Neural progenitor cell (in vitro differentiated cells): Measurements from ENCODE around the gene MBLAC1. TPM values are rescaled to one million over a fixed set of nuclear protein-coding genes. Genes with fewer than 3 reads are reported as not detected.

Experiments
- DNase-seq: peaks from one replicate; pipeline ENCODE4 v3.0.0-alpha.2; 2016; ENCODE audit warnings: low spot score
- H2AFZ ChIP-seq: fragments of 200-600 bp; sonication (generic); replicated peaks from 2 replicates; pipeline ENCODE4 v1.6.1; 2016; ENCODE audit warnings: antibody characterized with exemption
- H3F3A ChIP-seq: fragments of 200-600 bp; sonication (generic); 2 replicates; pipeline ENCODE4 v1.6.1; 2016; ENCODE audit warnings: antibody characterized with exemption, low read depth
- H3K27ac ChIP-seq: fragments of 200-600 bp; sonication (generic); 2 replicates; pipeline ENCODE4 v1.5.1; 2016; ENCODE audit warnings: mild to moderate bottlenecking
- H3K27me3 ChIP-seq: fragments of 200-600 bp; sonication (generic); 2 replicates; pipeline ENCODE4 v1.6.1; 2016; ENCODE audit warnings: mild to moderate bottlenecking, moderate library complexity
- H3K36me3 ChIP-seq: fragments of 200-600 bp; sonication (generic); 2 replicates; pipeline ENCODE4 v1.5.1; 2016
- H3K4me1 ChIP-seq: fragments of 200-600 bp; sonication (generic); 2 replicates; pipeline ENCODE4 v1.6.1; 2016; ENCODE audit warnings: mixed run types
- H3K4me2 ChIP-seq: fragments of 200-600 bp; sonication (generic); 2 replicates; pipeline ENCODE4 v1.6.1; 2016
- H3K4me3 ChIP-seq: fragments of 200-600 bp; sonication (generic); 2 replicates; pipeline ENCODE4 v1.5.1; 2016
- H3K79me2 ChIP-seq: fragments of 200-600 bp; sonication (generic); 2 replicates; pipeline ENCODE4 v1.6.1; 2016; ENCODE audit warnings: low read depth
- H3K9ac ChIP-seq: fragments of 200-600 bp; sonication (generic); 2 replicates; pipeline ENCODE4 v1.6.1; 2016
- H3K9me3 ChIP-seq: fragments of 200-600 bp; sonication (generic); 2 replicates; pipeline ENCODE4 v1.5.1; 2016; ENCODE audit warnings: low read depth
- H4K20me1 ChIP-seq: fragments of 200-600 bp; sonication (generic); 2 replicates; pipeline ENCODE4 v1.6.1; 2016; ENCODE audit warnings: low read depth
- H3K27ac Mint-ChIP-seq: 3 replicates; pipeline ENCODE4 v1.8.0; 2021; ENCODE audit warnings: mixed read lengths
- H3K27me3 Mint-ChIP-seq: 2 replicates; pipeline ENCODE4 v1.8.0; 2022; ENCODE audit warnings: low read depth, mild to moderate bottlenecking, inconsistent platforms, moderate library complexity, mixed read lengths; ENCODE audit not compliant: insufficient read depth
- H3K36me3 Mint-ChIP-seq: 3 replicates; pipeline ENCODE4 v1.8.0; 2021; ENCODE audit warnings: mixed read lengths
- H3K4me1 Mint-ChIP-seq: 3 replicates; pipeline ENCODE4 v1.8.0; 2021; ENCODE audit warnings: mixed read lengths
- H3K4me3 Mint-ChIP-seq: 3 replicates; pipeline ENCODE4 v1.8.0; 2021; ENCODE audit warnings: mild to moderate bottlenecking, moderate library complexity, mixed read lengths
- H3K9me3 Mint-ChIP-seq: 3 replicates; pipeline ENCODE4 v1.8.0; 2020; ENCODE audit warnings: mixed read lengths
- EZH2 ChIP-seq: fragments of 200-600 bp; sonication (generic); IDR thresholded peaks from 2 replicates; pipeline ENCODE4 v1.6.1; 2017; ENCODE audit warnings: antibody characterized with exemption, mild to moderate bottlenecking, moderate library complexity
- EZH2phosphoT487 ChIP-seq: fragments of 200-600 bp; sonication (generic); IDR thresholded peaks from 2 replicates; pipeline ENCODE4 v1.6.1; 2017; ENCODE audit warnings: antibody characterized with exemption
- total RNA-seq: library from RNA; depleted of rRNA; stranded (reverse); fragments of >200 nt; gene quantifications from 2 replicates; pipeline ENCODE4 v1.2.3, GENCODE V29; 2015; ENCODE audit warnings: low replicate concordance
- TF ChIP-seq, protein P1 (sequence below): fragments of 200-600 bp; sonication (generic); IDR thresholded peaks from 2 replicates; pipeline ENCODE4 v1.5.1; 2017; ENCODE audit warnings: antibody characterized with exemption, mild to moderate bottlenecking

Gene MBLAC1
- total RNA-seq, 1 donor from 2014 or later = 1.6 TPM

DNA sequence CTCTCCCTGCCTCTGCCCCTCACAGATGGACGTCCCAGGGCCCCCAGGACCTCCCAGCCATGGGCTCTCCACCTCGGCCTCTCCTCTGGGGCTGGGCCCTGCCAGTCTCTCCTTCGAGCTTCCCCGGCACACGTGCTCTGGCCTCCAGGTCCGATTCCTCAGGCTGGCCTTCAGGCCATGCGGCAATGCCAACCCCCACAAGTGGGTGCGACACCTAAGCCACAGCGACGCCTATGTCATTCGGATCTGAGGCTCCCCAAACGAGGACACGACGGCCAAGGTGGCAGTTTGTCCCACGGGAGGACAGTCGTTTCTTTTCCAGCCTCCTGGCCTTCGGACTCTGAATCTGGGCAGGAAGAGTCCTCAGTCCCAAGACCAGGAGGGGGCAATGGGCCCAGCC is 20.1 kb upstream of the MBLAC1 start:
- Mint-ChIP-seq H3K36me3 (peaks cover 18% of the 10 kb centered on the region), H3K4me1 (peaks cover 15% of the 10 kb centered on the region), H3K27ac (no peak overlapping the region), H3K9me3 (no peaks in the 10 kb centered on the region), H3K27me3 (peaks cover 12% of the 10 kb centered on the region), H3K4me3 (no peak overlapping the region)
- H3F3A ChIP-seq = peaks cover 15% of the 10 kb centered on the region
- H3K4me1 ChIP-seq = no peaks in the 10 kb centered on the region
- H3K27ac ChIP-seq = no peak overlapping the region
- H3K27me3 ChIP-seq = no peaks in the 10 kb centered on the region
- no peak overlapping the region for H3K4me2 ChIP-seq
- no peak for DNase-seq
- no peaks in the 10 kb centered on the region for H3K9me3 ChIP-seq
- peaks cover 9% of the 10 kb centered on the region for H3K79me2 ChIP-seq
- no peak overlapping the region for H3K9ac ChIP-seq
- H3K36me3 ChIP-seq = no peaks in the 10 kb centered on the region
- H4K20me1 ChIP-seq = no peaks in the 10 kb centered on the region
- H2AFZ ChIP-seq = no peak overlapping the region
- H3K4me3 ChIP-seq = no peak overlapping the region
- TF ChIP-seq EZH2phosphoT487 (no peak), EZH2 (no peak)
- TF ChIP-seq, protein P1, sequence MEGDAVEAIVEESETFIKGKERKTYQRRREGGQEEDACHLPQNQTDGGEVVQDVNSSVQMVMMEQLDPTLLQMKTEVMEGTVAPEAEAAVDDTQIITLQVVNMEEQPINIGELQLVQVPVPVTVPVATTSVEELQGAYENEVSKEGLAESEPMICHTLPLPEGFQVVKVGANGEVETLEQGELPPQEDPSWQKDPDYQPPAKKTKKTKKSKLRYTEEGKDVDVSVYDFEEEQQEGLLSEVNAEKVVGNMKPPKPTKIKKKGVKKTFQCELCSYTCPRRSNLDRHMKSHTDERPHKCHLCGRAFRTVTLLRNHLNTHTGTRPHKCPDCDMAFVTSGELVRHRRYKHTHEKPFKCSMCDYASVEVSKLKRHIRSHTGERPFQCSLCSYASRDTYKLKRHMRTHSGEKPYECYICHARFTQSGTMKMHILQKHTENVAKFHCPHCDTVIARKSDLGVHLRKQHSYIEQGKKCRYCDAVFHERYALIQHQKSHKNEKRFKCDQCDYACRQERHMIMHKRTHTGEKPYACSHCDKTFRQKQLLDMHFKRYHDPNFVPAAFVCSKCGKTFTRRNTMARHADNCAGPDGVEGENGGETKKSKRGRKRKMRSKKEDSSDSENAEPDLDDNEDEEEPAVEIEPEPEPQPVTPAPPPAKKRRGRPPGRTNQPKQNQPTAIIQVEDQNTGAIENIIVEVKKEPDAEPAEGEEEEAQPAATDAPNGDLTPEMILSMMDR = no peak

DNA sequence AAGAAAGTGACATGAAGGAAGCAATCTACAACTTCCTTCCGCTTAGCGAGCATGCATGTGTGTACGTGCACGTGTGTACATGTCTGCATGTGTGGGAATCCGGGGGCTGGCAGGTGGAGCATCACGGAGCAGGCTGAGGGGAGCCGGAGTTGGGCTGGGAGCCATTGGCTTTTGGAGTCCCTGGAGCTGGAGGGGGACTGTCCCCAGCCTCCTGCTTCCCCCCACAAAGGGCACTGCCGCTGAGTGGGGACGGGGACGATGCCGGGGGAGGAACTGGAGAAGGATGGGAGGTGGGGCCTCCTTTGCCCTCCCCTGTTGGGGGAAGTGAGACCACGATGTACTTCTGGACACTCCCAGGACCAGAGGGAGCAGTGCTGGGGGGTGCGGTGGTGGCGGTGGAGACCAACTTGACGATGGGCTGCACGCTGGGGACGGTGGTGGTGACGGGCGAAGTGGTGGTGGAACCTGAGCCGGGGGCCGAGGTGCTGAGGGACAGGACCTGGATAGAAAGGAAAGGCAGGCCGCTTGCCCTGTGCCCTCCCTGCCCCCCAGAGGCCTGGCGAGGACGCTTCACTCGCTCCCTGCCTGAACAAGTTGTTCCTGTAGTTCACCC is 19.5 kb upstream of the MBLAC1 start:
- H3K79me2 ChIP-seq = peaks cover 7% of the 10 kb centered on the region
- H3K9ac ChIP-seq = no peak overlapping the region
- Mint-ChIP-seq H3K4me3 (no peak overlapping the region), H3K9me3 (no peaks in the 10 kb centered on the region), H3K36me3 (peaks cover 18% of the 10 kb centered on the region), H3K4me1 (peaks cover 15% of the 10 kb centered on the region), H3K27ac (no peak overlapping the region), H3K27me3 (peaks cover 10% of the 10 kb centered on the region)
- H3K27ac ChIP-seq = no peak overlapping the region
- no peaks in the 10 kb centered on the region for H3K4me1 ChIP-seq
- no peak for DNase-seq
- H3K27me3 ChIP-seq = no peaks in the 10 kb centered on the region
- H3F3A ChIP-seq = peaks cover 9% of the 10 kb centered on the region
- no peaks in the 10 kb centered on the region for H3K9me3 ChIP-seq
- TF ChIP-seq EZH2 = no peak
- TF ChIP-seq, protein P1 = no peak
- no peak for TF ChIP-seq EZH2phosphoT487
- H3K36me3 ChIP-seq = no peaks in the 10 kb centered on the region
- H3K4me3 ChIP-seq = no peak overlapping the region
- H4K20me1 ChIP-seq = no peaks in the 10 kb centered on the region
- H2AFZ ChIP-seq = no peak overlapping the region
- H3K4me2 ChIP-seq = no peak overlapping the region

DNA sequence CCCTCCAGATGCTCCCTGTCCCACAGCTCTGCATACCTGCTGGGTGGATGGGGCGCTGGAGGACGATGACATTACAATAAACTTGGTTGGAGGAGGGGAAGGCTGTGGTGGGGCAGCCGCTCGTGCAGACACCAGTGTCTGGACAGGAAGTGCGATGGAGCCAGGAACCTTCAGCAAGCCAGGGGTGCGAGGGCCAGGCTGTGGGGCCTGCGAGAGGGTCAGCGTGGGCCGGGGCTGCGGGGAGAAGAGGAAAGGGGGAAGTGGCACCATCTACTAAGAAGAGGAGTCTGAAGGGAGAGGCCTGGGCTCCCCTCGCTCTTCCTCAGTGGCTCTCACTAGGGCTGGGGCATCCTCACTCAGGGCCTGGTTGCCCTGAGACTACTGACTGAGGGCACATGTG is 18.9 kb upstream of the MBLAC1 start:
- Histone ChIP-seq H3K27ac (no peak overlapping the region), H3K9me3 (no peaks in the 10 kb centered on the region), H4K20me1 (no peaks in the 10 kb centered on the region), H3K36me3 (no peaks in the 10 kb centered on the region), H3K4me1 (no peaks in the 10 kb centered on the region), H3K4me2 (no peak overlapping the region), H2AFZ (no peak overlapping the region), H3F3A (peaks cover 3% of the 10 kb centered on the region), H3K79me2 (peaks cover under 1% of the 10 kb centered on the region), H3K27me3 (no peaks in the 10 kb centered on the region), H3K9ac (no peak overlapping the region), H3K4me3 (no peak overlapping the region)
- Mint-ChIP-seq H3K27me3 (peaks cover 10% of the 10 kb centered on the region), H3K36me3 (peaks cover 20% of the 10 kb centered on the region), H3K4me1 (peaks cover 10% of the 10 kb centered on the region), H3K27ac (no peak overlapping the region), H3K4me3 (no peak overlapping the region), H3K9me3 (no peaks in the 10 kb centered on the region)
- no peak for DNase-seq
- no peak for TF ChIP-seq EZH2

DNA sequence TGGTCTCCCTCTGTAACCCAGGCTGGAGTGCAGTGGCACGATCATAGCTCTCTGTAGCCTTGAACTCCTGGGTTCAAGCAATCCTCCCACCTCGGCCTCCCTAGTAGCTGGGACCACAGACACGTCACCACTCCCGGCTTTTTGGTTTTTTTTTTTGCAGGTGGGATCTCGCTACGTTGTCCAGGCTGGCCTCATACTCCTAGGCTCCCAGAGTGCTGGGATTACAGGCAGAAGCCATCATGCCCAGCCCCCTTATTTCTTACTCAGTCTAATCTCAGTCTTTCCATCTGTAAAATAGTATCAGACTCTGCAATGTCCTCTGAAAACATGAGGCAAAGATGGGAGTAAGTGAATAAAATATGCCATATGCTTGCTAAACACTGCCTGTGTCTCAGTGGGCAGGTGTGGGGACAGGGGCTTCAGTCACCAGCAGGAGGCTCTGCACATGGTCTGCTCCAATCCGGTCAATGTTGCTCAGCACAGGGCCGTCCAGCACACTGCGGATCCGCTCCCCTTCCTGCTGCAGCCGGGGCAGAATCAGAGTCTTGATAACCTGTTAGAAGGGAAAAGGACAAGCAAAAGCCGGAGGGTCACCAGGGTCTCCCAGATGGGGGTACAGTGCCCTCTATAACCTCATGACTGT is 17.1 kb upstream of the MBLAC1 start:
- Mint-ChIP-seq H3K27me3 (peaks cover 7% of the 10 kb centered on the region), H3K36me3 (peaks cover 14% of the 10 kb centered on the region), H3K27ac (no peak overlapping the region), H3K9me3 (no peaks in the 10 kb centered on the region), H3K4me1 (peaks cover 2% of the 10 kb centered on the region), H3K4me3 (no peak overlapping the region)
- H3K79me2 ChIP-seq = no peaks in the 10 kb centered on the region
- no peaks in the 10 kb centered on the region for H3K36me3 ChIP-seq
- H3K4me1 ChIP-seq = no peaks in the 10 kb centered on the region
- no peak for DNase-seq
- H3K4me3 ChIP-seq = no peak overlapping the region
- no peaks in the 10 kb centered on the region for H3K27me3 ChIP-seq
- H3K27ac ChIP-seq = no peak overlapping the region
- no peaks in the 10 kb centered on the region for H3K9me3 ChIP-seq
- no peak overlapping the region for H2AFZ ChIP-seq
- H3K4me2 ChIP-seq = no peak overlapping the region
- peaks cover 3% of the 10 kb centered on the region for H3F3A ChIP-seq
- no peak for TF ChIP-seq EZH2phosphoT487
- no peak for TF ChIP-seq EZH2
- TF ChIP-seq, protein P1 = no peak
- H4K20me1 ChIP-seq = no peaks in the 10 kb centered on the region
- H3K9ac ChIP-seq = no peak overlapping the region
